Activated CD4-positive, CD25-positive, alpha-beta regulatory T cell treated with anti-CD3 and anti-CD28 coated beads, Interleukin-2, amount 50 U/mL, for 72 hours (primary cell): ENCODE measurements around the gene RTCB.

ENCODE experiments used
- DNase-seq: peaks from one replicate; pipeline ENCODE4 v3.0.0; 2021

Gene RTCB

GRCh38 chr22:32411829-32412592 is at the start of gene RTCB:
TSS of gene RTCB (minus strand) at chr22:32412247. CDS start at chr22:32412156, 91 bp downstream.
- DNase-seq: peak; percentile 93

- no peak for DNase-seq
Measured at GRCh38 chr22:32457031-32457430, 45.0 kb upstream of the RTCB start.

GRCh38 chr22:32448980-32449379 is 36.9 kb upstream of the RTCB start:
- no peak for DNase-seq

GRCh38 chr22:32446321-32446720 is 34.3 kb upstream of the RTCB start:
- no peak for DNase-seq

GRCh38 chr22:32444068-32444467 is 32.0 kb upstream of the RTCB start:
- DNase-seq: no peak

GRCh38 chr22:32430352-32430751 is 18.3 kb upstream of the RTCB start:
- no peak for DNase-seq

- no peak for DNase-seq
Measured at GRCh38 chr22:32426881-32427280, 14.8 kb upstream of the RTCB start.

GRCh38 chr22:32423664-32424063 is 11.6 kb upstream of the RTCB start:
- no peak for DNase-seq

- DNase-seq: no peak
Measured at GRCh38 chr22:32422062-32422461, 10.0 kb upstream of the RTCB start.

GRCh38 chr22:32421484-32421883 is 9.4 kb upstream of the RTCB start:
- no peak for DNase-seq

- no peak for DNase-seq
Measured at GRCh38 chr22:32417906-32418305, 5.9 kb upstream of the RTCB start.

- DNase-seq: no peak
Measured at GRCh38 chr22:32416556-32417085, 4.6 kb upstream of the RTCB start.

- no peak for DNase-seq
Measured at GRCh38 chr22:32414191-32414590, 2.1 kb upstream of the RTCB start.

GRCh38 chr22:32413719-32414118 is 1.7 kb upstream of the RTCB start:
- no peak for DNase-seq

- DNase-seq: no peak
Measured at GRCh38 chr22:32411402-32411801, 645 bp downstream of the RTCB start.

- DNase-seq: no peak
Measured at GRCh38 chr22:32410459-32410858, 1.6 kb downstream of the RTCB start.

- DNase-seq: no peak
Measured at GRCh38 chr22:32409977-32410376, 2.1 kb downstream of the RTCB start.

GRCh38 chr22:32407936-32408335 is 4.1 kb downstream of the RTCB start:
- no peak for DNase-seq

GRCh38 chr22:32407312-32407711 is 4.7 kb downstream of the RTCB start:
- DNase-seq: no peak

GRCh38 chr22:32404021-32404420 is 8.0 kb downstream of the RTCB start:
- no peak for DNase-seq

GRCh38 chr22:32401486-32401885 is 10.6 kb downstream of the RTCB start:
- DNase-seq: no peak

- no peak for DNase-seq
Measured at GRCh38 chr22:32396746-32397145, 15.3 kb downstream of the RTCB start.

- DNase-seq: no peak
Measured at GRCh38 chr22:32396255-32396654, 15.8 kb downstream of the RTCB start.

- no peak for DNase-seq
Measured at GRCh38 chr22:32395107-32395506, 16.9 kb downstream of the RTCB start.

- DNase-seq: no peak
Measured at GRCh38 chr22:32389685-32390084, 22.4 kb downstream of the RTCB start.
